AG09319 (cell line): ENCODE data around the gene SDS.
A peak's percentile ranks its signal among the peaks of the same experiment; 100 is the strongest.

Experiments
- DNase-seq: peaks from one replicate; pipeline ENCODE4 v3.0.0-alpha.2; 2010; ENCODE audit warnings: low read depth; ENCODE audit errors: extremely low read depth
- CTCF ChIP-seq: IDR thresholded peaks from 2 replicates; pipeline ENCODE4 v1.5.1; 2011; ENCODE audit warnings: low read depth, mild to moderate bottlenecking, inconsistent platforms, low read length, moderate library complexity

Gene SDS

GRCh38 chr12:113443030-113443539, 39.4 kb upstream of the SDS start:
- no peak for DNase-seq
- TF ChIP-seq CTCF: no peak

- no peak for TF ChIP-seq CTCF
- DNase-seq: no peak
Observed at GRCh38 chr12:113440947-113441782, 37.5 kb upstream of the SDS start.

- no peak for DNase-seq
- no peak for TF ChIP-seq CTCF
Observed at GRCh38 chr12:113440336-113440735, 36.6 kb upstream of the SDS start.

GRCh38 chr12:113439606-113440030, 35.9 kb upstream of the SDS start:
- DNase-seq: no peak
- peak; percentile 70 for TF ChIP-seq CTCF

GRCh38 chr12:113439301-113439597, 35.6 kb upstream of the SDS start:
- TF ChIP-seq CTCF: no peak
- DNase-seq: no peak

- DNase-seq: no peak
- no peak for TF ChIP-seq CTCF
Observed at GRCh38 chr12:113438523-113439300, 35.0 kb upstream of the SDS start.

GRCh38 chr12:113437729-113438100, 34.0 kb upstream of the SDS start:
- no peak for DNase-seq
- no peak for TF ChIP-seq CTCF
